ENCODE results near the gene SLC6A13. TPM values are rescaled to one million over a fixed set of nuclear protein-coding genes. Genes with fewer than 3 reads are reported as not detected.

SLC6A13 gene
- total and polyA plus RNA-seq, 10 of the 15 experiments (the other 5 are each of a cell fraction or from before 2014, with no cell fraction given) = 0.18 to 1.2 (median 0.20) TPM; not detected in 3

DNA sequence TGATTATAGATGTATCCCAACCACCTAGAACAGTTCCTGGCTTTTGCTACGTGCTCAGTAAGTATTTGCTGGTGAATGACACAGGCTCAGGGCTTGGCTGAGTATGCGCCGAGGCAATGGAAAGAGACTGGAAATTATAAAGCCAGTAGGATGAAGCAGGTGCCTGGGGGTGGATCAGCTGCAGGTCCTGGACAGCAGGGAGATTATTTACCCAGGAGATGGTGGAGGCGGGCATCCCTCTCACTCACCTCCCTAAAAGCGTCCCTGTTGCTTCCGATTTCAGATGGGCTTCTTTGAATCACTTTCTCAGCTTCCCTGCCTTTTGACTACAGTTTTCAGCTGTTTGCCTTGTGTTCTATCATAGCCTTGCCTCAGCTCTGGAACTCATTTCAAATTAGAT is 6.4 kb downstream of the SLC6A13 start (continued):
- TF ChIP-seq, protein P1, sequence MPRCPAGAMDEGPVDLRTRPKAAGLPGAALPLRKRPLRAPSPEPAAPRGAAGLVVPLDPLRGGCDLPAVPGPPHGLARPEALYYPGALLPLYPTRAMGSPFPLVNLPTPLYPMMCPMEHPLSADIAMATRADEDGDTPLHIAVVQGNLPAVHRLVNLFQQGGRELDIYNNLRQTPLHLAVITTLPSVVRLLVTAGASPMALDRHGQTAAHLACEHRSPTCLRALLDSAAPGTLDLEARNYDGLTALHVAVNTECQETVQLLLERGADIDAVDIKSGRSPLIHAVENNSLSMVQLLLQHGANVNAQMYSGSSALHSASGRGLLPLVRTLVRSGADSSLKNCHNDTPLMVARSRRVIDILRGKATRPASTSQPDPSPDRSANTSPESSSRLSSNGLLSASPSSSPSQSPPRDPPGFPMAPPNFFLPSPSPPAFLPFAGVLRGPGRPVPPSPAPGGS (IDR thresholded peaks at IDR 0.05; ENCODE audit: borderline replicate concordance, insufficient read depth, low read depth, low read length, poor library complexity, severe bottlenecking) = no peak
- TF ChIP-seq HDAC6 (IDR thresholded peaks at IDR 0.05; ENCODE audit: unreplicated experiment) = no peak
- TF ChIP-seq GABPA (IDR thresholded peaks at IDR 0.05; ENCODE audit: low read depth) = no peak
- no peak for TF ChIP-seq JUND (IDR thresholded peaks at IDR 0.05; ENCODE audit: low read depth, low read length)
- no peak for TF ChIP-seq SMAD1 (IDR thresholded peaks at IDR 0.05; ENCODE audit: low read depth, partially characterized antibody)
- no peak for TF ChIP-seq MYC (IDR thresholded peaks at IDR 0.05; ENCODE audit: insufficient read depth, insufficient read length, insufficient replicate concordance, low read length, severe bottlenecking)
- TF ChIP-seq MEF2A (IDR thresholded peaks at IDR 0.05; ENCODE audit: insufficient read depth, low read depth, low read length) = no peak
- TF ChIP-seq TCF3 (IDR thresholded peaks at IDR 0.05; ENCODE audit: borderline replicate concordance, insufficient read depth, low read depth, low read length) = no peak
- TF ChIP-seq, protein P2, sequence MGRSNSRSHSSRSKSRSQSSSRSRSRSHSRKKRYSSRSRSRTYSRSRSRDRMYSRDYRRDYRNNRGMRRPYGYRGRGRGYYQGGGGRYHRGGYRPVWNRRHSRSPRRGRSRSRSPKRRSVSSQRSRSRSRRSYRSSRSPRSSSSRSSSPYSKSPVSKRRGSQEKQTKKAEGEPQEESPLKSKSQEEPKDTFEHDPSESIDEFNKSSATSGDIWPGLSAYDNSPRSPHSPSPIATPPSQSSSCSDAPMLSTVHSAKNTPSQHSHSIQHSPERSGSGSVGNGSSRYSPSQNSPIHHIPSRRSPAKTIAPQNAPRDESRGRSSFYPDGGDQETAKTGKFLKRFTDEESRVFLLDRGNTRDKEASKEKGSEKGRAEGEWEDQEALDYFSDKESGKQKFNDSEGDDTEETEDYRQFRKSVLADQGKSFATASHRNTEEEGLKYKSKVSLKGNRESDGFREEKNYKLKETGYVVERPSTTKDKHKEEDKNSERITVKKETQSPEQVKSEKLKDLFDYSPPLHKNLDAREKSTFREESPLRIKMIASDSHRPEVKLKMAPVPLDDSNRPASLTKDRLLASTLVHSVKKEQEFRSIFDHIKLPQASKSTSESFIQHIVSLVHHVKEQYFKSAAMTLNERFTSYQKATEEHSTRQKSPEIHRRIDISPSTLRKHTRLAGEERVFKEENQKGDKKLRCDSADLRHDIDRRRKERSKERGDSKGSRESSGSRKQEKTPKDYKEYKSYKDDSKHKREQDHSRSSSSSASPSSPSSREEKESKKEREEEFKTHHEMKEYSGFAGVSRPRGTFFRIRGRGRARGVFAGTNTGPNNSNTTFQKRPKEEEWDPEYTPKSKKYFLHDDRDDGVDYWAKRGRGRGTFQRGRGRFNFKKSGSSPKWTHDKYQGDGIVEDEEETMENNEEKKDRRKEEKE (IDR thresholded peaks at IDR 0.05) = no peak
- TF ChIP-seq SIN3A (IDR thresholded peaks at IDR 0.05; ENCODE audit: low read depth, low read length) = no peak
- TF ChIP-seq BHLHE40 (IDR thresholded peaks at IDR 0.05; ENCODE audit: borderline replicate concordance in 1 of 2, low read depth in 2 of 2, low read length in 1 of 2) = no peak
- TF ChIP-seq MTA3 (IDR thresholded peaks at IDR 0.05; ENCODE audit: borderline replicate concordance, low read length) = no peak
